Panc1 (cell line): ENCODE results near the gene NLRC5.

ENCODE experiments used
- POLR2AphosphoS5 ChIP-seq: IDR thresholded peaks from 2 replicates; pipeline ENCODE4 v1.6.1; 2012; ENCODE audit warnings: mild to moderate bottlenecking, low read depth, low read length, moderate library complexity
- SIN3A ChIP-seq: IDR thresholded peaks from 2 replicates; pipeline ENCODE4 v1.6.1; 2012; ENCODE audit warnings: low read depth, mild to moderate bottlenecking, low read length, moderate library complexity, borderline replicate concordance; ENCODE audit not compliant: insufficient read depth
- TCF7L2 ChIP-seq: IDR thresholded peaks from 2 replicates; pipeline ENCODE4 v1.6.1; 2011; ENCODE audit warnings: mild to moderate bottlenecking, low read depth, low read length, inconsistent platforms
- TF ChIP-seq, protein P1 (sequence below): fragments of 450-650 bp; IDR thresholded peaks from 2 replicates; pipeline ENCODE4 v1.5.1; 2017; ENCODE audit warnings: mild to moderate bottlenecking

DNA sequence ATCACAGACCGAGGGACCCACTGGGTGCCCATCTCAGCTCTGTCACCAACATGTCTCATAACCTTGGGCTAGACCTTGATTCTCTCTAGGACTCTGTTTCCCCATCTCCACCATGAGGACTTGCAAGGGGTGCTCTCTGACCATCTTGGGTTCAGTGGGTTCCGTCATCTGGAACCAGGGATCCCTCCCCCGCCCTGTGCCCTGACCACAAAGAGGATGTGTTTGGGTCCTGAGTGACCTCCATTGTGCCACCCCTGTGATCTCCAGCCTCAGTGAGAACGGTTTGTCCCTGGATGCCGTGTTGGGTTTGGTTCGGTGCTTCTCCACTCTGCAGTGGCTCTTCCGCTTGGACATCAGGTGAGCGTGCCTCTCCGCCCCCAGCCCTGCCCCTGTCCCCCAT, 53.9 kb downstream of the NLRC5 start:
- TF ChIP-seq POLR2AphosphoS5 (no peak), SIN3A (no peak), TCF7L2 (no peak)
- TF ChIP-seq, protein P1, sequence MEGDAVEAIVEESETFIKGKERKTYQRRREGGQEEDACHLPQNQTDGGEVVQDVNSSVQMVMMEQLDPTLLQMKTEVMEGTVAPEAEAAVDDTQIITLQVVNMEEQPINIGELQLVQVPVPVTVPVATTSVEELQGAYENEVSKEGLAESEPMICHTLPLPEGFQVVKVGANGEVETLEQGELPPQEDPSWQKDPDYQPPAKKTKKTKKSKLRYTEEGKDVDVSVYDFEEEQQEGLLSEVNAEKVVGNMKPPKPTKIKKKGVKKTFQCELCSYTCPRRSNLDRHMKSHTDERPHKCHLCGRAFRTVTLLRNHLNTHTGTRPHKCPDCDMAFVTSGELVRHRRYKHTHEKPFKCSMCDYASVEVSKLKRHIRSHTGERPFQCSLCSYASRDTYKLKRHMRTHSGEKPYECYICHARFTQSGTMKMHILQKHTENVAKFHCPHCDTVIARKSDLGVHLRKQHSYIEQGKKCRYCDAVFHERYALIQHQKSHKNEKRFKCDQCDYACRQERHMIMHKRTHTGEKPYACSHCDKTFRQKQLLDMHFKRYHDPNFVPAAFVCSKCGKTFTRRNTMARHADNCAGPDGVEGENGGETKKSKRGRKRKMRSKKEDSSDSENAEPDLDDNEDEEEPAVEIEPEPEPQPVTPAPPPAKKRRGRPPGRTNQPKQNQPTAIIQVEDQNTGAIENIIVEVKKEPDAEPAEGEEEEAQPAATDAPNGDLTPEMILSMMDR: no peak
